Stomach smooth muscle (tissue), 2 donors: ENCODE data around the gene CDK14.
"Not testable (repeated sequence)": the region's sequence is repeated elsewhere in the genome, so short reads cannot be mapped to it uniquely, and the experiment has no call there.

Experiments
- H3K27ac ChIP-seq: one replicate; pipeline ENCODE4 v1.7.0; 2013; ENCODE audit warnings: mild to moderate bottlenecking, low read length, inconsistent platforms
- H3K27me3 ChIP-seq, 2 donors: one replicate each; pipeline ENCODE4 v1.7.0; 2013; ENCODE audit warnings: low read length in 2 of 2; ENCODE audit not compliant: insufficient read depth in 2 of 2, control insufficient read depth in 1 of 2
- H3K36me3 ChIP-seq, 2 donors: one replicate each; pipeline ENCODE4 v1.7.0; 2013; ENCODE audit warnings: low read length in 2 of 2; ENCODE audit not compliant: control insufficient read depth in 2 of 2, insufficient read depth in 2 of 2
- H3K4me1 ChIP-seq: one replicate; pipeline ENCODE4 v1.7.0; 2013; ENCODE audit warnings: low read length; ENCODE audit not compliant: control insufficient read depth, insufficient read depth
- H3K4me3 ChIP-seq, 2 donors: one replicate each; pipeline ENCODE4 v1.7.0; 2013; ENCODE audit warnings: low read length in 2 of 2
- H3K9ac ChIP-seq, 2 donors: one replicate each; pipeline ENCODE4 v1.7.0; 2013; ENCODE audit warnings: low read length in 2 of 2, mild to moderate bottlenecking in 1 of 2
- H3K9me3 ChIP-seq, 2 donors: one replicate each; pipeline ENCODE4 v1.7.0; 2013; ENCODE audit warnings: low read length in 2 of 2; ENCODE audit not compliant: control insufficient read depth in 2 of 2
- donor health status: healthy.
- donor health status: Pancreatic carcinoma.

The CDK14 gene

GRCh38 chr7:90752051-90752450 is 155.9 kb downstream of the CDK14 start:
- Histone ChIP-seq H3K4me3 (no peak overlapping the region), H3K27me3 (no peaks in the 10 kb centered on the region), H3K27ac (no peak overlapping the region), H3K9me3 (no peaks in the 10 kb centered on the region), H3K36me3 (no peaks in the 10 kb centered on the region), H3K4me1 (no peaks in the 10 kb centered on the region), H3K9ac (no peak overlapping the region)

- Histone ChIP-seq H3K9ac (no peak overlapping the region), H3K4me3 (no peak overlapping the region), H3K9me3 (no peaks in the 10 kb centered on the region), H3K4me1 (no peaks in the 10 kb centered on the region), H3K27ac (no peak overlapping the region), H3K36me3 (no peaks in the 10 kb centered on the region), H3K27me3 (no peaks in the 10 kb centered on the region)
These were observed 158.9 kb downstream of the CDK14 start for GRCh38 chr7:90755041-90755440.

DNA sequence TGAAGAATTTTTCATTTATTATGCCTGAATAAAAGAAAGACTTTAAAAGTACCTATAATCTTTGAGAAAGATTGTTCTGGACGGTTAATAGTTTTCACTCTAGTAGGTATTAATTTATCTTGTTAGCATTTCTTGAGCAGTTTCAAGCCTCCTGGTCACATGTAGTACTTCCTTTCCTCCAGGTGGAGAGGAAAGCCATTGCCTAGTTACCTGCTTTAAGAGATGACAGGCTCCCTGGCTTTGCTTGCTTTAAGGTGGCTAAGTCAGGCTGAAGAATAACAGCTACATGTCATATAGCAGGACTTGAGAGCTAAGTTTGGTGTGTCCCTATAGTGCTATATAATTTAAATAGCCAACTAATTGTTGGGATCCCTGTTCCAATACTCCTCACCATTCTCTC is 160.2 kb downstream of the CDK14 start:
- no peaks in the 10 kb centered on the region for H3K27me3 ChIP-seq
- no peaks in the 10 kb centered on the region for H3K4me1 ChIP-seq
- no peak overlapping the region for H3K4me3 ChIP-seq
- H3K36me3 ChIP-seq: no peaks in the 10 kb centered on the region
- H3K9me3 ChIP-seq: no peaks in the 10 kb centered on the region
- H3K9ac ChIP-seq: no peak overlapping the region
- no peak overlapping the region for H3K27ac ChIP-seq

DNA sequence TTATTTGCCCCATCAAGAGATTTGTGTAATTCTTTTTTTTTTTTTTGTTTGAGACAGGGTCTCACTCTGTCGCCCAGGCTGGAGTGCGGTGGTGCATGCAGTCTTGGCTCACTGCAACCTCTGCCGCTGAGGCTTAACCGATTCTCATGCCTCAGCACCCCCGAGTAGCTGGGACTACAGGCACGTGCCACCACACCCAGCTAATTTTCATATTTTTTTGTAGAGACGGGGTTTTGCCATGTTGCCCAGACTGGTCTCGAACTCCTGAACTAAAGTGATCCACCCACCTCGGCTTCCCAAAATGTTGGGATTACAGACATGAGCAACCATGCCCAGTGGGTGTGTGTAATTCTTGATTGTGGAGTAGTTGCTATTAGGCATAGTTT is 161.4 kb downstream of the CDK14 start:
- H3K36me3 ChIP-seq, H3K27me3 ChIP-seq, H3K9ac ChIP-seq: not testable (repeated sequence)

DNA sequence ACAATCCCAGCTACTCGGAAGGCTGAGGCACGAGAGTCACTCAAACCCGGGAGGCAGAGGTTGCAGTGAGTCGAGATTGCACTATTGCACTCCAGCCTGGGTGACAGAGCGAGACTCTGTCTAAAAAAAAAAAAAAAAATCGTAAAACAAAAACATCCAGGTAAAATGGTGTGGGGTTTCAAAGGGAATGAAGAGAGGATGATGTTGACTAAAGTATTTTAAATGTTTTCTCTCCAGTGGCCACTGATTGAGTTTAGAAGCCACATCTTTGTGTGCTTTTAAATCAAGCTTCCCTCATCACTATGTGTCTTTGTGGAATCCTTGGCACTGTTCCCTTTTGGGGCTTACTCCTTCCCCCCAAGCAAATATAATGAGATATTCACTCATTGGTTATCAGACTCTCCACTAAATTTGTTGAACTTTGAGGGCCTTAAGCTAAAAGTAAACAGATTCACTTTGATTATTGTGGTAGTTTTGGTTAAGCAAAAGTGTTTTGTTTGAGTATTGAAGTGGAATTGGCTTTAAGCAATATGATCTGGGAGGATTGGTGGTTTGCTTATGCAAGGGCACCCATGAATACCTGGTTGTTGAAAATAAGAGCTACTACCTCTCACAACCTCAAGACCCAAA is 162.9 kb downstream of the CDK14 start:
- H3K4me1 ChIP-seq: no peaks in the 10 kb centered on the region
- no peak overlapping the region for H3K4me3 ChIP-seq
- H3K9me3 ChIP-seq: no peaks in the 10 kb centered on the region
- H3K9ac ChIP-seq: no peak overlapping the region
- no peaks in the 10 kb centered on the region for H3K27me3 ChIP-seq
- H3K36me3 ChIP-seq: no peaks in the 10 kb centered on the region
- H3K27ac ChIP-seq: no peak overlapping the region

More for the DNA sequence above, 161.4 kb downstream of the CDK14 start:
- H3K4me3 ChIP-seq, H3K9me3 ChIP-seq, H3K27ac ChIP-seq, H3K4me1 ChIP-seq: not testable (repeated sequence)

GRCh38 chr7:90759710-90760109 is 163.6 kb downstream of the CDK14 start:
- H3K4me1 ChIP-seq: no peaks in the 10 kb centered on the region
- no peak overlapping the region for H3K27ac ChIP-seq
- no peak overlapping the region for H3K9ac ChIP-seq
- H3K9me3 ChIP-seq: no peaks in the 10 kb centered on the region
- no peak overlapping the region for H3K4me3 ChIP-seq
- H3K36me3 ChIP-seq: no peaks in the 10 kb centered on the region
- H3K27me3 ChIP-seq: no peaks in the 10 kb centered on the region

DNA sequence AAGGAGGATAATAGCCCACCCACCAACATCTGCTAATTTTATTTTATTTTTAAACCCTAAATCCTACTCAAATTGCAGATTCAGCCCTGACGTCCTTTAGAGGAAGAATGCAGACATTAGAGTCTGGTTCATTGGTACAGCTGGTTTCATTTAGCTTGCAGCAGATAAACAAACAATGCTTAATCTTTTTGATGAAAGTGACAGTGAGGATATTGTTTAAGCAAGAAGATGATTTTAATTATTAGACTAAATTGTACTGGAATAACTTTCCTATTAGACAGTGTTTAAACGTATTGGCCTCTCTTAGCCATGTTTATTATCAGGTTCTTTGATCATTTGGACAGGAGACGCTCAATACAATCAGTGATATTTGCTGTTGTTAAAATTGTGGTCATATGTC is 164.8 kb downstream of the CDK14 start:
- Histone ChIP-seq H3K9ac (no peak overlapping the region), H3K4me3 (no peak overlapping the region), H3K36me3 (no peaks in the 10 kb centered on the region), H3K9me3 (no peaks in the 10 kb centered on the region), H3K4me1 (no peaks in the 10 kb centered on the region), H3K27ac (no peak overlapping the region), H3K27me3 (no peaks in the 10 kb centered on the region)

- no peak overlapping the region for H3K9ac ChIP-seq
- H3K9me3 ChIP-seq: no peaks in the 10 kb centered on the region
- no peaks in the 10 kb centered on the region for H3K4me1 ChIP-seq
- no peaks in the 10 kb centered on the region for H3K27me3 ChIP-seq
- H3K36me3 ChIP-seq: no peaks in the 10 kb centered on the region
- no peak overlapping the region for H3K4me3 ChIP-seq
- no peak overlapping the region for H3K27ac ChIP-seq
These were observed 165.5 kb downstream of the CDK14 start for GRCh38 chr7:90761584-90761983.

DNA sequence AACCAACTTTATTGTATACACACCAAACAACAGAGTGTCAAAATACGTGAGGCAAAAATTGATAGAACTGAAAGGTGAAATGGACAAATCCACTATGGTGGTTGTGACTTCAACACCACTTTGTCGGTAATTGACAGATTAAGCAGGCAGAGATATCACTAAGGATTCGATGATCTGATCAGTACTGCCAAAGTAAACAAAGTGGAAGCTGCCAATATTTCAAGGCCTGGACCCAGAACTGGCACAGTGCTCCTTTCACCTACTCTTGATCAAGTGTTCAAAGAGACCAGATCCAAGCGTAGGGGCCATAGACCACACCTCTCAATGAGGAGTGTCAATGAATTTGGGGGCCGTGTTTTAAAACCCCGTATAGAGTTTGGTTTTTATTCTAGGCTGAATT is 167.0 kb downstream of the CDK14 start:
- Histone ChIP-seq H3K27me3 (no peaks in the 10 kb centered on the region), H3K4me3 (no peak overlapping the region), H3K4me1 (no peaks in the 10 kb centered on the region), H3K27ac (no peak overlapping the region), H3K9me3 (no peaks in the 10 kb centered on the region), H3K9ac (no peak overlapping the region), H3K36me3 (no peaks in the 10 kb centered on the region)

GRCh38 chr7:90764848-90765570 is 168.9 kb downstream of the CDK14 start:
- Histone ChIP-seq H3K27ac (no peak overlapping the region), H3K4me1 (no peaks in the 10 kb centered on the region), H3K27me3 (no peaks in the 10 kb centered on the region), H3K9ac (no peak overlapping the region), H3K9me3 (no peaks in the 10 kb centered on the region), H3K4me3 (no peak overlapping the region), H3K36me3 (no peaks in the 10 kb centered on the region)

DNA sequence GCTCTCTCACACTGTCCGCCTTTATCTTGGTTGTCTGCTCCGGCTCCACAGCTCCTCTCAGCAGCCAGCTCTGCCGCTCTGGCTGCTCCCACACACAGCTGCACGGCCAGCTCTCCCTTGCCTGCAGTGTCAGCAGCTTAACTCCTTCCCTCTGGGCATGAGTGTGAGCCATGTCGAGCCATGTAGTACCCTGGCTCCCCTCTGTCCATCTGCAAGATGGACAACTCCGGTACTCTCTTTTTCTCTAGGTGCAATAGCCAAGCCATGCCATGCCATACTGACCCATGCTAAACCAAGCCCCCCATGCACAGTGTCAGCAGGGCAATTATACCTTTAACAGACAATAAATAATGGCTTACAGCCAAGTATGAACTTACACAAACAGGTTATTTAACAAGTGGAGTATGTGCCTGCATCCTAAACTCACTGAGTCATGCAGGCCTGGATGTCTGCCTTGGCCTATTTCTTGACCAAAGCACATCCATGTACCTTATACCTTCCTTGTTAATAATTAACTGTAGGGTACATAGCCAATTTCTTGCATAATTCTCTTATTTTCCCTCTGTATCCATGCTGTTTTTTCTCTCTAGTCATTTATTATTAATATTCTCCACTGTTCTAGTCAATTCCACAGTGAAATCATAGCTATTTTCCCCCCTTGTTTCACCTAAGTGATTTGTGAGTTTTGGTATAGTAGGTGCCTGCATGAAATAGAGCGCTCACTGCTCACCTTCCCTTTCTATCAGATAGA is 170.9 kb downstream of the CDK14 start:
- H3K9me3 ChIP-seq: no peaks in the 10 kb centered on the region
- H3K27ac ChIP-seq: no peak overlapping the region
- H3K4me3 ChIP-seq: no peak overlapping the region
- H3K9ac ChIP-seq: no peak overlapping the region
- no peaks in the 10 kb centered on the region for H3K27me3 ChIP-seq
- no peaks in the 10 kb centered on the region for H3K36me3 ChIP-seq
- no peaks in the 10 kb centered on the region for H3K4me1 ChIP-seq
